ENCODE data around the gene MCU. TPM values are rescaled to one million over a fixed set of nuclear protein-coding genes. Genes with fewer than 3 reads are reported as not detected.

MCU gene
- total RNA-seq, 1 experiment from 2014 or later = 26.8 TPM

DNA sequence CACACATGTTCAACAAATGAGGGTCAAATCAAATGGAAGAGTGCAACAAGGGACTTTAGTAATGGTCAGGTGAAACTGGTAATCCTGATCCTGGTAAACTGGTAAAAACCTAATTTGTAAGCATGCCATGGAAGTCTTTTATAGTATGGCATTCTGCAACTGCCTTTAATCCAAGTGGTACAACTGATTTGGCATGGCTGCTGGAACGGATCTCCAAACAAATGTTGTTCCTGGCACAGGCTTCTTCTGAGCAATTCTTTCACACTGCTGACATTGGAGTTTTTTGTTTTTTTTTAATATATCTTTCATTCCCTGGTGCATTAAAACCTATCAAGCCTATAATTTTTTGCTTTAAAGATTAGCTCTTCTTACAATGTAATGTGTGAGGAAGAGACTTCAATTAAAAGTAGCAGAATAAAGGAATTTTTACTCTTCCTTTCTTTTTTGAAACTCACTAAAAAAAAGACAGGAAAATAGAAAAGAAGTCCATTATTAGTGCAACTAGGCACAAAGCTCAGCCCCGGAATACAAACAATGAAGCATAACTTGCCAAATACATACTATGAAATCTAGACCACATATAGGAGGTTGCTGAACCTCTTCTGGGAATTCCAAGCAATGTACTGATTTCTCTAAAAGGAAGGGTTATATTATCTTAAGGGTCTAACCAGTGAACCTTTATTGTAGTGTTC lies 122.3 kb downstream of the MCU start (continued):
- TF ChIP-seq TCF7L2 (IDR thresholded peaks at IDR 0.05; ENCODE audit: borderline replicate concordance, extremely low read depth, insufficient read depth, insufficient read length) = no peak
- TF ChIP-seq SP1 (IDR thresholded peaks at IDR 0.05; ENCODE audit: low read depth) = no peak
- TF ChIP-seq JUND (IDR thresholded peaks at IDR 0.05) = no peak
- no peak for TF ChIP-seq ZBTB33 (IDR thresholded peaks at IDR 0.05; ENCODE audit: extremely low read depth, insufficient replicate concordance, low read length)
- TF ChIP-seq CEBPB (IDR thresholded peaks at IDR 0.05; ENCODE audit: low read depth) = no peak

DNA sequence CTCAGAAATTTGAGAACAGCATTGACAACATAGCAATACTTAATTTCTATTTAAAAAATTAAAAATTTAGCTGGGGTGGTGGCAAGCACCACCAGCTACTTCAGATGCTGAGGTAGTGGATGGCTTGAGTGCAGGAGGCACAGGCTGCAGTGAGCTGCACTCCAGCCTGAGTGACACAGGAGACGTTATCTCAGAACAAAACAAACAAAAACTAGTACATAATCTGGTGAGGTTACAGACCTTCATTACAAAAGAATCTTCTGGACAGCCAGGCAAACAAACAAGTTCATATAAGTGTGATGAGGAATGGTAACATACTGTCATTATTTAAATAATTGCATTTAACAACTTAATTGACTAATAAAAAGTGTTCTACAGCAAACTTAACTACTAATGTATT lies 124.6 kb downstream of the MCU start:
- POLR2A ChIA-PET = no interaction called here
- intact Hi-C loops (cut with micrococcal nuclease) = no loop called here
- TF ChIP-seq YY1 (IDR thresholded peaks at IDR 0.05; ENCODE audit: extremely low read depth, insufficient replicate concordance, low read depth, low read length) (no peak), FOSL1 (IDR thresholded peaks at IDR 0.05; ENCODE audit: low read depth) (no peak), JUND (IDR thresholded peaks at IDR 0.05) (no peak), ELF1 (IDR thresholded peaks at IDR 0.05; ENCODE audit: borderline replicate concordance, low read depth) (no peak), ZNF274 (IDR thresholded peaks at IDR 0.05; ENCODE audit: low read depth, low read length) (no peak), EZH2 (IDR thresholded peaks at IDR 0.05) (no peak), SP1 (IDR thresholded peaks at IDR 0.05; ENCODE audit: low read depth) (no peak), EGR1 (IDR thresholded peaks at IDR 0.05; ENCODE audit: low read depth) (no peak), CBX3 (IDR thresholded peaks at IDR 0.05; ENCODE audit: low read depth) (no peak), TCF7L2 (IDR thresholded peaks at IDR 0.05; ENCODE audit: borderline replicate concordance, extremely low read depth, insufficient read depth, insufficient read length) (no peak), CTCF (IDR thresholded peaks at IDR 0.05 in 2 of 3, conservative IDR thresholded peaks at IDR 0.05 in 1 of 3; ENCODE audit: borderline replicate concordance in 1 of 3, insufficient read depth in 1 of 3, low read depth in 2 of 3, low read length in 2 of 3) (no peak), ZFX (IDR thresholded peaks at IDR 0.05) (no peak), ATF3 (IDR thresholded peaks at IDR 0.05) (no peak), POLR2AphosphoS5 (IDR thresholded peaks at IDR 0.05; ENCODE audit: low read depth, low read length) (no peak)
- TF ChIP-seq, protein P1, sequence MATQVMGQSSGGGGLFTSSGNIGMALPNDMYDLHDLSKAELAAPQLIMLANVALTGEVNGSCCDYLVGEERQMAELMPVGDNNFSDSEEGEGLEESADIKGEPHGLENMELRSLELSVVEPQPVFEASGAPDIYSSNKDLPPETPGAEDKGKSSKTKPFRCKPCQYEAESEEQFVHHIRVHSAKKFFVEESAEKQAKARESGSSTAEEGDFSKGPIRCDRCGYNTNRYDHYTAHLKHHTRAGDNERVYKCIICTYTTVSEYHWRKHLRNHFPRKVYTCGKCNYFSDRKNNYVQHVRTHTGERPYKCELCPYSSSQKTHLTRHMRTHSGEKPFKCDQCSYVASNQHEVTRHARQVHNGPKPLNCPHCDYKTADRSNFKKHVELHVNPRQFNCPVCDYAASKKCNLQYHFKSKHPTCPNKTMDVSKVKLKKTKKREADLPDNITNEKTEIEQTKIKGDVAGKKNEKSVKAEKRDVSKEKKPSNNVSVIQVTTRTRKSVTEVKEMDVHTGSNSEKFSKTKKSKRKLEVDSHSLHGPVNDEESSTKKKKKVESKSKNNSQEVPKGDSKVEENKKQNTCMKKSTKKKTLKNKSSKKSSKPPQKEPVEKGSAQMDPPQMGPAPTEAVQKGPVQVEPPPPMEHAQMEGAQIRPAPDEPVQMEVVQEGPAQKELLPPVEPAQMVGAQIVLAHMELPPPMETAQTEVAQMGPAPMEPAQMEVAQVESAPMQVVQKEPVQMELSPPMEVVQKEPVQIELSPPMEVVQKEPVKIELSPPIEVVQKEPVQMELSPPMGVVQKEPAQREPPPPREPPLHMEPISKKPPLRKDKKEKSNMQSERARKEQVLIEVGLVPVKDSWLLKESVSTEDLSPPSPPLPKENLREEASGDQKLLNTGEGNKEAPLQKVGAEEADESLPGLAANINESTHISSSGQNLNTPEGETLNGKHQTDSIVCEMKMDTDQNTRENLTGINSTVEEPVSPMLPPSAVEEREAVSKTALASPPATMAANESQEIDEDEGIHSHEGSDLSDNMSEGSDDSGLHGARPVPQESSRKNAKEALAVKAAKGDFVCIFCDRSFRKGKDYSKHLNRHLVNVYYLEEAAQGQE (IDR thresholded peaks at IDR 0.05; ENCODE audit: low read depth) = no peak

More for the DNA sequence above, 124.6 kb downstream of the MCU start:
- H3K27ac ChIP-seq (ENCODE audit: low read depth, low read length) = no peak overlapping the region
- no peak overlapping the region for H3K4me3 ChIP-seq (replicated peaks in 1 of 2; ENCODE audit: low read depth in 1 of 2, low read length in 2 of 2)
- H3K4me2 ChIP-seq (ENCODE audit: low read length) = no peak overlapping the region
- H3K9me3 ChIP-seq (ENCODE audit: control insufficient read depth in 1 of 2, insufficient read depth in 1 of 2, low read depth in 1 of 2, low read length in 2 of 2) = no peaks in the 10 kb centered on the region
- H4K20me1 ChIP-seq (ENCODE audit: insufficient read depth) = peaks cover 4% of the 10 kb centered on the region; the same call in 1 of the 2 replicates
- ChIA-PET RAD21 (ENCODE audit: low non-redundant PET in 1 of 2, low total read pairs in 2 of 2, uncharacterized antibody in 2 of 2, unreplicated experiment in 2 of 2) (no interaction called here), CTCF (interaction anchor here (1.2 kb wide), 1 partner anchor 18 kb away, joined by 3 read pairs; no protein-coding TSS in a partner anchor)
- peaks cover 6% of the 10 kb centered on the region; the same call in 1 of the 2 replicates for H3K79me2 ChIP-seq (ENCODE audit: insufficient read depth, low read length)
- H3K36me3 ChIP-seq (ENCODE audit: control insufficient read depth in 1 of 2, insufficient read depth in 2 of 2, low read length in 2 of 2) = no peaks in the 10 kb centered on the region
- peaks cover 22 to 36% of the 10 kb centered on the region in 2 experiments for H3K4me1 ChIP-seq (ENCODE audit: control insufficient read depth in 1 of 2, insufficient read depth in 2 of 2, low read length in 2 of 2)
- no TSS peak for BruUV-seq (replicated peaks)
- H3K9ac ChIP-seq (ENCODE audit: low read length) = no peak overlapping the region
- DNase-seq (ENCODE audit: low read depth, low spot score) (no peak), ATAC-seq (no peak)
- H3K9me2 ChIP-seq (ENCODE audit: insufficient read depth) = no peaks in the 10 kb centered on the region
- H3K27me3 ChIP-seq (ENCODE audit: insufficient read depth, low read length) = no peaks in the 10 kb centered on the region
- no peak overlapping the region for H2AFZ ChIP-seq (ENCODE audit: low read depth, low read length, poor library complexity, severe bottlenecking)

Data from HCT116 (cell line).